ENCODE measurements around the gene FAM111B. TPM values are rescaled to one million over a fixed set of nuclear protein-coding genes. Genes with fewer than 3 reads are reported as not detected.

The FAM111B gene
- total and polyA plus RNA-seq, 2 of the 8 experiments (the other 6 are each of a cell fraction or from before 2014, with no cell fraction given): 4.8 to 38.1 TPM

DNA sequence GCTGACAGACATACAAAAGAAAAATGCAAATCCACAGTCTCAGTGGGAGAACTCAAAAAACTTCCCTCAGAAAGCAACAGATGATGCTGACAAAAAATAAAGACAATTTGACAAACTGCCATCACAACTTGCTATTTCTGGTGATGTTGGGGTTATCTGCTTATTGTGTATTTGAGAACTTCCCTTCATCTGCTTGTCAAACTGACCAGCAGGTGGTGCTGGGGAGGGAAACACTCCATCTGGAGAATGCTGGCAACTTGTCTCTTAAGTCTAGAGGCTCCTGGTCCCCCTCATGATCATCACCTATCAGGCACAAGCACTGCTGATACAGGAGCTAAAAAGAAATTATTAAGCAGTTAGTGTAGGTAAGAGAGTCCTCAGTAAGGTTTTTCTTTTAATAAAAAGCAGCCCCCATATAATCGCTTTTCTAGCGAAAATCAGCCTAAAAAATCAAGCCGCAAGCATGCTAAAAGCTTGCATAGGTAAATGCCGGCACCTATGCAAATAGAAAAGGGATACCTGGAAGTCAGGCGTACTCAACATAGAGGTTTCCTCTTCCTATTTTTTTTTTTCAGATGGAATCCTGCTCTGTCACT, 9.8 kb upstream of the FAM111B start:
- no peak overlapping the region for H2BK15ac ChIP-seq (ENCODE audit: low read length)
- FAIRE-seq (peak; percentile 74), DNase-seq (ENCODE audit: low read depth in 1 of 2, low spot score in 2 of 2) (peak in 1 of 2 experiments; percentile 66)
- no peak overlapping the region for H3K23ac ChIP-seq (ENCODE audit: insufficient read length)
- no peaks in the 10 kb centered on the region for H3K36me3 ChIP-seq (ENCODE audit: control insufficient read depth in 2 of 4, insufficient read depth in 4 of 4, low read length in 3 of 4)
- H4K8ac ChIP-seq (ENCODE audit: extremely low read depth, insufficient read depth, low read length): no peak overlapping the region
- no peaks in the 10 kb centered on the region for H4K20me1 ChIP-seq (replicated peaks in 1 of 2; ENCODE audit: control insufficient read depth in 1 of 2, insufficient read depth in 2 of 2, low read length in 2 of 2)
- no peaks in the 10 kb centered on the region for H3K9me3 ChIP-seq (ENCODE audit: insufficient read depth in 2 of 2, low read depth in 1 of 2, low read length in 1 of 2)
- H3K79me1 ChIP-seq (ENCODE audit: low read depth, low read length): no peaks in the 10 kb centered on the region; the same call in 1 of the 2 replicates
- H2BK120ac ChIP-seq (replicated peaks; ENCODE audit: low read depth, low read length): no peak overlapping the region
- ChIA-PET CTCF (ENCODE audit: partially characterized antibody) (interaction anchor here (0.7 to 2.7 kb wide), 15 partner anchors 9 to 528 kb away, joined by 3 to 16 read pairs (median 3); partner anchors contain the start of genes DTX4 and FAM111B), POLR2A (ENCODE audit: partially characterized antibody) (interaction anchor here (1.1 to 3.5 kb wide), 2 partner anchors 10 to 75 kb away, joined by 3 to 16 read pairs; partner anchors contain the start of genes DTX4 and FAM111B)
- no peak overlapping the region for H3K4me2 ChIP-seq (ENCODE audit: insufficient read depth in 1 of 2, low read depth in 2 of 2, low read length in 2 of 2)
- H4K5ac ChIP-seq (ENCODE audit: insufficient read length, low read depth, low read length): no peak overlapping the region
- peaks cover 2% of the 10 kb centered on the region; the same call in 1 of the 2 replicates for H3K23me2 ChIP-seq (ENCODE audit: low read depth, low read length)
- H2BK20ac ChIP-seq (ENCODE audit: low read length): no peak overlapping the region
- H2AK5ac ChIP-seq (ENCODE audit: low read depth, low read length): no peak overlapping the region
- no peak overlapping the region for H3K27ac ChIP-seq (ENCODE audit: low read depth, low read length)
- TF ChIP-seq RAD21 (IDR thresholded peaks at IDR 0.05 in 1 of 2, conservative IDR thresholded peaks at IDR 0.05 in 1 of 2; ENCODE audit: low read depth in 2 of 2, low read length in 2 of 2): peak; percentile 6 to 43; a peak in 3 of 4 replicates
- no peak for TF ChIP-seq KDM4A (IDR thresholded peaks at IDR 0.05; ENCODE audit: low read depth, low read length, severe bottlenecking)
- TF ChIP-seq, protein P1, sequence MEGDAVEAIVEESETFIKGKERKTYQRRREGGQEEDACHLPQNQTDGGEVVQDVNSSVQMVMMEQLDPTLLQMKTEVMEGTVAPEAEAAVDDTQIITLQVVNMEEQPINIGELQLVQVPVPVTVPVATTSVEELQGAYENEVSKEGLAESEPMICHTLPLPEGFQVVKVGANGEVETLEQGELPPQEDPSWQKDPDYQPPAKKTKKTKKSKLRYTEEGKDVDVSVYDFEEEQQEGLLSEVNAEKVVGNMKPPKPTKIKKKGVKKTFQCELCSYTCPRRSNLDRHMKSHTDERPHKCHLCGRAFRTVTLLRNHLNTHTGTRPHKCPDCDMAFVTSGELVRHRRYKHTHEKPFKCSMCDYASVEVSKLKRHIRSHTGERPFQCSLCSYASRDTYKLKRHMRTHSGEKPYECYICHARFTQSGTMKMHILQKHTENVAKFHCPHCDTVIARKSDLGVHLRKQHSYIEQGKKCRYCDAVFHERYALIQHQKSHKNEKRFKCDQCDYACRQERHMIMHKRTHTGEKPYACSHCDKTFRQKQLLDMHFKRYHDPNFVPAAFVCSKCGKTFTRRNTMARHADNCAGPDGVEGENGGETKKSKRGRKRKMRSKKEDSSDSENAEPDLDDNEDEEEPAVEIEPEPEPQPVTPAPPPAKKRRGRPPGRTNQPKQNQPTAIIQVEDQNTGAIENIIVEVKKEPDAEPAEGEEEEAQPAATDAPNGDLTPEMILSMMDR (IDR thresholded peaks at IDR 0.05; ENCODE audit: control extremely low read depth in 1 of 3, insufficient read depth in 1 of 3, low read depth in 1 of 3, low read length in 3 of 3): peak; percentile 43 to 60 (median 48)
- no peak for TF ChIP-seq CBX5 (IDR thresholded peaks at IDR 0.05; ENCODE audit: low read depth, low read length)
- no peak for TF ChIP-seq KDM1A (IDR thresholded peaks at IDR 0.05; ENCODE audit: borderline replicate concordance, low read length)
- H3K4ac ChIP-seq (replicated peaks; ENCODE audit: insufficient read length, low read depth, low read length): no peak overlapping the region
- no peak overlapping the region for H4K91ac ChIP-seq (replicated peaks; ENCODE audit: insufficient read length, low read length)
- 90% methylated on average over 5 of the region's 5 CpGs; no CpG with 5 or more reads in 1 of the 2 experiments for WGBS, 2 experiments (ENCODE audit: extremely low coverage in 1 of 2, insufficient coverage in 1 of 2, insufficient read length in 1 of 2, insufficient replicate concordance in 2 of 2, low coverage in 1 of 2, low lambda C conversion rate in 2 of 2, missing lambda C conversion rate in 1 of 2)
- no peaks in the 10 kb centered on the region for H3K79me2 ChIP-seq (ENCODE audit: control insufficient read depth in 1 of 2, insufficient read depth in 2 of 2, low read length in 2 of 2)
- H3K14ac ChIP-seq (ENCODE audit: insufficient read length): no peak overlapping the region
- no peak overlapping the region for H2AFZ ChIP-seq (ENCODE audit: low read length)
- H3K18ac ChIP-seq (ENCODE audit: extremely low read depth, low read length): no peak overlapping the region
- H2BK12ac ChIP-seq (ENCODE audit: low read depth, low read length): no peak overlapping the region
- no peak overlapping the region for H3K56ac ChIP-seq (replicated peaks; ENCODE audit: insufficient read length, low read depth, low read length)
- H3K9ac ChIP-seq (replicated peaks in 1 of 4; ENCODE audit: extremely low read depth in 1 of 4, low read depth in 3 of 4, low read length in 3 of 4): no peak overlapping the region
- H3K4me1 ChIP-seq (replicated peaks in 1 of 4; ENCODE audit: control insufficient read depth in 3 of 4, insufficient read depth in 4 of 4, low read length in 3 of 4): peaks cover 0 to 12% (median 11%) of the 10 kb centered on the region in 4 experiments; a peak in 5 of 7 replicates
- H3K27me3 ChIP-seq (replicated peaks in 1 of 4; ENCODE audit: control insufficient read depth in 3 of 4, extremely low read depth in 1 of 4, insufficient read depth in 3 of 4, low read length in 3 of 4): no peaks in the 10 kb centered on the region
- H3K4me3 ChIP-seq (ENCODE audit: extremely low read depth in 1 of 4, insufficient read depth in 2 of 4, low read depth in 3 of 4, low read length in 4 of 4): no peak overlapping the region
- H2BK5ac ChIP-seq (ENCODE audit: low read depth, low read length): no peak overlapping the region
